CD14-positive monocyte (primary cell): ENCODE results near the gene RIPK3. TPM values are rescaled to one million over a fixed set of nuclear protein-coding genes. Genes with fewer than 3 reads are reported as not detected.

Experiments used
- DNase-seq, 3 donors: peaks; one replicate each; pipeline ENCODE4 v3.0.0-alpha.2; 2011 to 2022
- H2AFZ ChIP-seq: 2 replicates; pipeline ENCODE4 v1.6.0; 2012; ENCODE audit warnings: mild to moderate bottlenecking, low read depth, low read length, inconsistent platforms; ENCODE audit not compliant: insufficient read depth, poor library complexity, severe bottlenecking
- H3K27ac ChIP-seq, 2 donors: 1 replicate in 1 of 2; 2 replicates in 1 of 2; pipeline ENCODE4 v1.5.1; 2012 to 2013; ENCODE audit warnings: low read length in 2 of 2, control low read depth in 1 of 2, inconsistent platforms in 1 of 2, low read depth in 1 of 2, mild to moderate bottlenecking in 1 of 2
- H3K27me3 ChIP-seq, 2 donors: one replicate each; pipeline versions ENCODE4 v1.6.0 to v1.6.1; 2011 to 2013; ENCODE audit warnings: low read length in 2 of 2; ENCODE audit not compliant: control insufficient read depth in 2 of 2, insufficient read depth in 2 of 2
- H3K36me3 ChIP-seq, 2 donors: replicated peaks in 1 of 2; 1 replicate in 1 of 2; 2 replicates in 1 of 2; pipeline versions ENCODE4 v1.5.1 to v1.6.1; 2012 to 2013; ENCODE audit warnings: low read length in 2 of 2, control low read depth in 1 of 2, inconsistent platforms in 1 of 2, mild to moderate bottlenecking in 1 of 2; ENCODE audit not compliant: insufficient read depth in 2 of 2, control insufficient read depth in 1 of 2
- H3K4me1 ChIP-seq, 2 donors: 1 replicate in 1 of 2; 2 replicates in 1 of 2; pipeline versions ENCODE4 v1.5.1 to v1.6.1; 2012 to 2013; ENCODE audit warnings: low read length in 2 of 2, control low read depth in 1 of 2, inconsistent platforms in 1 of 2, mild to moderate bottlenecking in 1 of 2, moderate library complexity in 1 of 2; ENCODE audit not compliant: insufficient read depth in 2 of 2, control insufficient read depth in 1 of 2
- H3K4me2 ChIP-seq: replicated peaks from 2 replicates; pipeline ENCODE3; 2012; ENCODE audit warnings: low read length, moderate library complexity, mild to moderate bottlenecking; ENCODE audit not compliant: poor library complexity, severe bottlenecking; ENCODE audit errors: extremely low read depth
- H3K4me3 ChIP-seq, 3 experiments: fragments of 200-600 bp in 1 of 3; sonication (generic) in 1 of 3; replicated peaks in 1 of 3; 1 replicate in 2 of 3; 2 replicates in 1 of 3; pipeline ENCODE4 v1.5.1; 2011 to 2013; ENCODE audit warnings: low read length in 3 of 3, mild to moderate bottlenecking in 3 of 3, control low read depth in 2 of 3, low read depth in 2 of 3, inconsistent platforms in 1 of 3, moderate library complexity in 1 of 3
- H3K79me2 ChIP-seq: 2 replicates; pipeline ENCODE4 v1.6.0; 2012; ENCODE audit warnings: mild to moderate bottlenecking, control low read depth, inconsistent platforms, low read length, moderate library complexity; ENCODE audit not compliant: insufficient read depth
- H3K9ac ChIP-seq: 2 replicates; pipeline ENCODE4 v1.6.0; 2017; ENCODE audit warnings: low read length, mild to moderate bottlenecking; ENCODE audit not compliant: insufficient read depth, poor library complexity, severe bottlenecking
- H3K9me3 ChIP-seq, 2 donors: replicated peaks in 1 of 2; 1 replicate in 1 of 2; 2 replicates in 1 of 2; pipeline versions ENCODE4 v1.5.1 to v1.6.1; 2012 to 2013; ENCODE audit warnings: low read length in 2 of 2, control low read depth in 1 of 2; ENCODE audit not compliant: control insufficient read depth in 1 of 2, insufficient read depth in 1 of 2
- H4K20me1 ChIP-seq: 2 replicates; pipeline ENCODE4 v1.6.0; 2012; ENCODE audit warnings: mild to moderate bottlenecking, low read length, control low read depth, moderate library complexity; ENCODE audit not compliant: insufficient read depth
- H3K27ac Mint-ChIP-seq, 7 donors: one replicate each; pipeline ENCODE4 v1.8.0; 2020; ENCODE audit warnings: mild to moderate bottlenecking in 7 of 7, mixed read lengths in 7 of 7, moderate library complexity in 6 of 7, inconsistent platforms in 2 of 7
- H3K27me3 Mint-ChIP-seq, 3 donors: one replicate each; pipeline ENCODE4 v1.8.0; 2021 to 2022; ENCODE audit warnings: low read depth in 3 of 3, mild to moderate bottlenecking in 3 of 3, mixed read lengths in 3 of 3, moderate library complexity in 3 of 3, inconsistent platforms in 1 of 3
- H3K36me3 Mint-ChIP-seq, 2 donors: one replicate each; pipeline ENCODE4 v1.8.0; 2020; ENCODE audit warnings: mixed read lengths in 2 of 2, inconsistent platforms in 1 of 2, mild to moderate bottlenecking in 1 of 2
- H3K4me1 Mint-ChIP-seq: one replicate; pipeline ENCODE4 v1.8.0; 2020; ENCODE audit warnings: mild to moderate bottlenecking, mixed read lengths
- H3K4me3 Mint-ChIP-seq, 2 donors: one replicate each; pipeline ENCODE4 v1.8.0; 2020; ENCODE audit warnings: mild to moderate bottlenecking in 2 of 2, mixed read lengths in 2 of 2, moderate library complexity in 1 of 2
- H3K9me3 Mint-ChIP-seq, 7 donors: one replicate each; pipeline ENCODE4 v1.8.0; 2020 to 2022; ENCODE audit warnings: mixed read lengths in 7 of 7, mild to moderate bottlenecking in 6 of 7, moderate library complexity in 6 of 7, inconsistent platforms in 2 of 7
- CTCF ChIP-seq: fragments of 200-600 bp; IDR thresholded peaks from one replicate; pipeline ENCODE4 v1.8.0; 2022; ENCODE audit warnings: antibody characterized with exemption, mild to moderate bottlenecking
- WGBS: methylation state at CpG from one replicate; pipeline ENCODE4 v1.1.5; 2013; ENCODE audit warnings: missing lambda C conversion rate; ENCODE audit not compliant: insufficient coverage; 5-methylcytosine and 5-hydroxymethylcytosine counted together
- intact Hi-C, 2 donors: fragments of 100-400 bp; cut with micrococcal nuclease; formaldehyde crosslinking; loops; one replicate each; pipeline versions ENCODE4 v1.15.0 to v1.15.1; 2023
- polyA plus RNA-seq, 3 donors: library from polyadenylated mRNA; depleted of rRNA in 1 of 3; unstranded in 2 of 3; stranded (reverse) in 1 of 3; fragments of 300-500 nt in 2 of 3; fragments of >200 nt in 1 of 3; fragmentation: Illumina TruSeq in 2 of 3; gene quantifications; 1 replicate in 2 of 3; 2 replicates in 1 of 3; pipeline ENCODE4 v1.2.3, GENCODE V29; 2012 to 2021

RIPK3 gene
- polyA plus RNA-seq, 3 donors, result 11.7 to 69.6 (median 11.8) TPM

DNA sequence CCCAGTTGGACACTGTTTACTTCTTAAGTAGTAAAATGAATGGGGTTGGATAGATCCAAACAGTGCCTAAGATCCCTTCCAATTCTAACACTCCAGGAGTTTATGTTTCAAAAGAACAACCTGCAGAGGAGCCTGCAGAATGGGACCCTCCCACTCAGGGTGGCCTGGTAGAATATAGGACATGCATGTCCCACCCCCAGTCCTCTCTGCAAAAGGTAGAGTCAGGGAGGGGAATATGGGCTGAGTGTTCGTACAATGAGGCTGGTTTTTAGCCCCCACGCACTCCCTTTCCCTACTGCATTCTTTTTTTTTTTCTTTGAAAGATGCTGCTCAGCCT, 47.2 kb upstream of the RIPK3 start:
- Histone ChIP-seq H3K36me3 (no peaks in the 10 kb centered on the region), H3K79me2 (no peaks in the 10 kb centered on the region), H3K4me1 (peaks cover 7 to 11% of the 10 kb centered on the region in 2 donors), H3K4me3 (no peak overlapping the region), H3K9me3 (no peaks in the 10 kb centered on the region), H3K27ac (no peak overlapping the region), H4K20me1 (no peaks in the 10 kb centered on the region), H3K9ac (no peak overlapping the region), H3K4me2 (no peak overlapping the region), H3K27me3 (no peaks in the 10 kb centered on the region), H2AFZ (no peak overlapping the region)
- no peaks in the 10 kb centered on the region for H3K9me3 Mint-ChIP-seq
- no peaks in the 10 kb centered on the region for H3K36me3 Mint-ChIP-seq
- no peak for DNase-seq
- H3K4me3 Mint-ChIP-seq, result no peak overlapping the region
- intact Hi-C loops, result no loop called here
- no CpG with 5 or more reads among the region's 2 CpGs for WGBS
- peaks cover 2 to 12% (median 3%) of the 10 kb centered on the region in 3 donors for H3K27me3 Mint-ChIP-seq
- H3K27ac Mint-ChIP-seq, result no peak overlapping the region
- H3K4me1 Mint-ChIP-seq, result peaks cover 13% of the 10 kb centered on the region
- no peak for TF ChIP-seq CTCF

DNA sequence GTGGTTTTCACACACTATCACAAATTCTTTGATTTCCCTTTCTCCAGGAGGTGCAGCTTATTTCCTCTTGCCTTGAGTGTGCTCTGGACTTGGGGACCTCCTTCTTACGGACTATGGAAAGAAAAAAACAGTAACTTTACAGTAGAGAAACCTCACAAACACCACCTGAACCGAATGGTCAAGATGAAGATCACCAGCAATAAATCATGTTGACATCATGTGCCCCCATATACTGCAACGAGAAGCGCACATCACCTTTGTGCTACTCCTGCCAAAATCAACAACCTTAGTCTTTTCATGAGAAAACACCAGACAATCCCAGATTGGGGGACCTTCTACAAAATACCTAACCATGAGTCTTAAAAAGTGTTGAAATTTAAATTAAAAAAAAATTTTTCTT, 45.7 kb upstream of the RIPK3 start:
- H2AFZ ChIP-seq, result no peak overlapping the region
- H3K79me2 ChIP-seq, result no peaks in the 10 kb centered on the region
- DNase-seq, result no peak
- no peaks in the 10 kb centered on the region for H3K27me3 ChIP-seq
- H3K36me3 ChIP-seq, result no peaks in the 10 kb centered on the region
- Mint-ChIP-seq H3K4me1 (peaks cover 3% of the 10 kb centered on the region), H3K4me3 (no peak overlapping the region), H3K9me3 (no peaks in the 10 kb centered on the region), H3K27me3 (peaks cover 0 to 12% (median 0%) of the 10 kb centered on the region in 3 donors), H3K36me3 (no peaks in the 10 kb centered on the region), H3K27ac (no peak overlapping the region)
- H3K9ac ChIP-seq, result no peak overlapping the region
- 100% methylated on average over 2 of the region's 4 CpGs for WGBS
- H3K4me1 ChIP-seq, result peaks cover 1% of the 10 kb centered on the region in 2 donors
- H3K9me3 ChIP-seq, result no peaks in the 10 kb centered on the region
- TF ChIP-seq CTCF, result no peak
- H3K4me2 ChIP-seq, result no peak overlapping the region
- intact Hi-C loops, result no loop called here
- H3K27ac ChIP-seq, result no peak overlapping the region
- no peaks in the 10 kb centered on the region for H4K20me1 ChIP-seq
- H3K4me3 ChIP-seq, result no peak overlapping the region
